ENCODE data around the gene TMEM18.

The TMEM18 gene

DNA sequence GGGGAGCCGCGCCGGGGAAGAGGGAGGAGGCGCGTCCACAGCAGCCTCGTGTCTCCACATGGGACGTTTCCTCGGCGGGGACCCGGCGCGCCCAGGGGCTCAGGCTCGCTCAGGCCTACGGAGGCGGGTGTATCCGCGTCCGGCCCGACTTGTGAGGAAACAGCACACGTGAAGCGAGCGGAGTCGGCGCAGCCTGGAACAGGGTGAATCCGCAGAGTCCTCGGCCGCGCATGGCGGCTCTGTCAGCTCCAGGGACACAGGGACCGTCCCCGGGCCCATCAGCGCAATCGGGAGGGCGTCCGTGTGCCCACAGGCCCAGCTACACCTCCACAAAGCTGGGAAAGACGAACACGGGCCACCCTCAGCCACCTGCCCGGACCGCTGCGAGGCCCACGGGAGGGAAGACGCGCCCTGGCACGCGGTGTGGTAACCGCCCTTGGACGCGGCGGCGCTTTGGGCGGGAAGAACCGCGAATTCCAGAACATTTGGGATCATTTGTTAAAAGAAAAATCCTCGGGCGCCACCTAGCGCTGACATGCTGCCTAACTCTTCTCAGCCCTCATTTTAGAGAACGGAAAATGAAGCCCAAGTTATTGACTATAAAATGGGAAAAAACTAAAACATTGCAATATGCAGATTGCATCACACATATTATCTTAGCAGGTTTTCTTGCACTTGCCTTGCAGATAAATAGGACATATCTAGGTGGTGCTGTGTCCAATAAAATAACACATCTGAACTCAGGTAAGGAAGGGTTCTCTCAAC is 40.4 kb downstream of the TMEM18 start:
- H3K36me3 ChIP-seq, result no peaks in the 10 kb centered on the region
- peaks cover 31% of the 10 kb centered on the region for H3K27me3 ChIP-seq
- peaks cover 0 to 10% of the 10 kb centered on the region in 2 experiments for H3K4me1 ChIP-seq (ENCODE audit: control insufficient read depth in 1 of 2, insufficient read depth in 1 of 2, low read depth in 1 of 2, low read length in 1 of 2)
- H3K4me3 ChIP-seq (ENCODE audit: low read depth in 1 of 2, low read length in 1 of 2), result peak overlapping the region; percentile 23 to 28
- no peaks in the 10 kb centered on the region for H3K9me3 ChIP-seq
- no peak overlapping the region for H3K27ac ChIP-seq
- TF ChIP-seq, protein P1, sequence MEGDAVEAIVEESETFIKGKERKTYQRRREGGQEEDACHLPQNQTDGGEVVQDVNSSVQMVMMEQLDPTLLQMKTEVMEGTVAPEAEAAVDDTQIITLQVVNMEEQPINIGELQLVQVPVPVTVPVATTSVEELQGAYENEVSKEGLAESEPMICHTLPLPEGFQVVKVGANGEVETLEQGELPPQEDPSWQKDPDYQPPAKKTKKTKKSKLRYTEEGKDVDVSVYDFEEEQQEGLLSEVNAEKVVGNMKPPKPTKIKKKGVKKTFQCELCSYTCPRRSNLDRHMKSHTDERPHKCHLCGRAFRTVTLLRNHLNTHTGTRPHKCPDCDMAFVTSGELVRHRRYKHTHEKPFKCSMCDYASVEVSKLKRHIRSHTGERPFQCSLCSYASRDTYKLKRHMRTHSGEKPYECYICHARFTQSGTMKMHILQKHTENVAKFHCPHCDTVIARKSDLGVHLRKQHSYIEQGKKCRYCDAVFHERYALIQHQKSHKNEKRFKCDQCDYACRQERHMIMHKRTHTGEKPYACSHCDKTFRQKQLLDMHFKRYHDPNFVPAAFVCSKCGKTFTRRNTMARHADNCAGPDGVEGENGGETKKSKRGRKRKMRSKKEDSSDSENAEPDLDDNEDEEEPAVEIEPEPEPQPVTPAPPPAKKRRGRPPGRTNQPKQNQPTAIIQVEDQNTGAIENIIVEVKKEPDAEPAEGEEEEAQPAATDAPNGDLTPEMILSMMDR (IDR thresholded peaks at IDR 0.05), result peak; percentile 49

DNA sequence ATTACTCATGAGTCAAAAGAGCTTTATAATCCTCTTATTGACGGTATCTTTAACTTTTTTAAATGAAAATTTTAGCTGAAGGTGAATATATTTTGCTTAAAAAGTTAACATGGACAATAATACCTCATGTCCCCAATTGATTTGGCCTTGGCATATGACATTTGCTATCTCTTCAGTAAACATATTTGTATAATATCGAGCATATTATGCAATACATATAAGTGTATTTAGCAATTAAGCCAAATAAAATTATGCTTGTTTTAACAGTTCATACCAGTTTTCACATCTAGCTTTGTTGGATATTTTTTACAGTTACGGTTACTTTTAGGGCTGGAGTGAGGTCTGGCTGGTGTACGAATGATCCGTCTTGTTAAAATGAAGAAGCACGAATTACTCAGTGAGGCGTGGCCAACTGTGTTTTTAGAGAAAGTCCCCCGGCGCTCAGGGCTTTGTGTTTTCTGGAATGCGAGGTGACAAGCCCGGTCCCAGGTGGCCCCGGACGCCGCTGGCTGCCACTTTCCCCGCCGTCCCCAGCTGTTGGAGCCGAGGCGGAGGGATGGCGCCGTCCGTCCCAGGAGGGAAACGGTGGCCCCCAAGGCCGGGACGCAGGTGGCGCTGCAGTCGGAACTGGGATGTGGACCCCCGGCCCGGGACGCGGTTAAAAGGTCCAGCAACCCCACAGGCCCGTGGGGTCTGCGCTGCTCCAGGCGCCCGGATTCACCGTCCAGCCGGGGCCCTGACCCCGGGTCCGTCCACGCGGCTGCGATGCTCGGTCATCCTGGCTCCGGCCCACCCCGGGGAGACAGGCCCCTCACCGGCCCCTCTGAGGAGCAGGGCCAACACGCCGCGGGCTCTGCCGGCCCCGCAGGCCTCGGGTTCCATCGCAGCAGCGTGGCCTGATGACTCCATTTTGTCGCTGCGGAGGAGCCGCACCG is 41.3 kb downstream of the TMEM18 start:
- H3K27ac ChIP-seq, result no peak overlapping the region
- H3K36me3 ChIP-seq, result no peaks in the 10 kb centered on the region
- no peaks in the 10 kb centered on the region for H3K9me3 ChIP-seq
- peaks cover 31% of the 10 kb centered on the region for H3K27me3 ChIP-seq
- H3K4me3 ChIP-seq (ENCODE audit: low read depth in 1 of 2, low read length in 1 of 2), result peak overlapping the region in 1 of 2 experiments; percentile 28
- peaks cover 0 to 10% of the 10 kb centered on the region in 2 experiments for H3K4me1 ChIP-seq (ENCODE audit: control insufficient read depth in 1 of 2, insufficient read depth in 1 of 2, low read depth in 1 of 2, low read length in 1 of 2)
- TF ChIP-seq, protein P1 (IDR thresholded peaks at IDR 0.05), result no peak

DNA sequence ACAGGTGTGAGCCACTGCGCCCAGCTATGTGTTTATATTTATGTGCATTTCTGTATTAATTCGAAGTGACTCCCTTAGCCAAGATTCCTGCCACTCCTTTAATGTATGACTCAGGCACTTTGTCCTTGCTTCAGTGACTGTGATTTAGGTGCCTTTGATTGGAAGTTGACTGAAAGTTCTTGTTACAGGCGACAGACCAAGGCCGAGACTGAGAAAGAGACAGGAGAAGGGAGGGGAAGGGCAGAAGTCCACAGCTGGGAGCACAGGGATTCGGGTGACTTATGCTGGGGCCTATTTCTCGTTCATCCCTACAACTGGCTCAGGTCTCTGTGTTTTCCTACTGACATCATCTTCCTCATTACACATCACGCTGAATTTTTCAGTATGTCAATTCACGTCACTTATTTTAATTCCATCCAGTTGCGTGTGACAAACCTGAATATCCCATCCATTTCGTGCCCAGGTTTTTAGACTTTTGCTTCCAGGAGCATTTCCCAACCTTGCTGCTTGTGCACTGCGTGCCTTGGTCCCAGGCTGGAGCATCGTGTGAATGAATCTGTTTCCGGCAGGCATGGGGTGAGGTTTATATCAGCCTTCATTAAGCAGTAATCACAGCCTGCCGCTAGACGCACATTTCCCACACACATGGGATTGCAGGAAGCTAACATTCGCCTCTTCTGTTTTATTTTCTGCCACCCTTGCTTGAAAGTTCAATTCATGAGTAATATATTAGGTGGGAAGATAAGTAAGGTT is 42.4 kb downstream of the TMEM18 start:
- no peak overlapping the region for H3K27ac ChIP-seq
- TF ChIP-seq, protein P1 (IDR thresholded peaks at IDR 0.05), result no peak
- H3K4me1 ChIP-seq (ENCODE audit: control insufficient read depth in 1 of 2, insufficient read depth in 1 of 2, low read depth in 1 of 2, low read length in 1 of 2), result peaks cover 0 to 10% of the 10 kb centered on the region in 2 experiments
- H3K27me3 ChIP-seq, result peaks cover 31% of the 10 kb centered on the region
- H3K9me3 ChIP-seq, result no peaks in the 10 kb centered on the region
- no peak overlapping the region for H3K4me3 ChIP-seq (ENCODE audit: low read depth in 1 of 2, low read length in 1 of 2)
- no peaks in the 10 kb centered on the region for H3K36me3 ChIP-seq

DNA sequence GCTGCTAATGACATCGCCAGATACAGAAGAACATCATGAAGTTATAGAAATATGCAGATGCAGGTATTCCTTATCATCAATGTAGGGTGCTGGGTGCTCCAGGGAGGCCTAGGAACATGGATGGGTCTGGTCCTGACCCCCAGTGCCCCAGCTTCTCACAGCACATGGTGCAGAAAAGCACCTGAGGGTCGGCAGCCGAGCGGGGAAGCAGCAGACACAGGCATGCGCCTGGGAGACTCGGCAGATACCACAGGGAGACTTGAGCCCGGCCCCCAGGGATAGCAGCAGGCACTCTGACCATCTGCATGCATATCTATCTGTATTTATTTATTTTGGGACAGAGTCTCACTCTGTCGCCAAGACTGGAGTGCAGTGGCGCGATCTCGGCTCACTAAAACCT is 43.2 kb downstream of the TMEM18 start:
- H3K9me3 ChIP-seq, result no peaks in the 10 kb centered on the region
- H3K4me1 ChIP-seq (ENCODE audit: control insufficient read depth in 1 of 2, insufficient read depth in 1 of 2, low read depth in 1 of 2, low read length in 1 of 2), result peaks cover 0 to 10% of the 10 kb centered on the region in 2 experiments
- no peaks in the 10 kb centered on the region for H3K36me3 ChIP-seq
- H3K27me3 ChIP-seq, result peaks cover 31% of the 10 kb centered on the region
- TF ChIP-seq, protein P1 (IDR thresholded peaks at IDR 0.05), result no peak
- no peak overlapping the region for H3K4me3 ChIP-seq (ENCODE audit: low read depth in 1 of 2, low read length in 1 of 2)
- no peak overlapping the region for H3K27ac ChIP-seq

DNA sequence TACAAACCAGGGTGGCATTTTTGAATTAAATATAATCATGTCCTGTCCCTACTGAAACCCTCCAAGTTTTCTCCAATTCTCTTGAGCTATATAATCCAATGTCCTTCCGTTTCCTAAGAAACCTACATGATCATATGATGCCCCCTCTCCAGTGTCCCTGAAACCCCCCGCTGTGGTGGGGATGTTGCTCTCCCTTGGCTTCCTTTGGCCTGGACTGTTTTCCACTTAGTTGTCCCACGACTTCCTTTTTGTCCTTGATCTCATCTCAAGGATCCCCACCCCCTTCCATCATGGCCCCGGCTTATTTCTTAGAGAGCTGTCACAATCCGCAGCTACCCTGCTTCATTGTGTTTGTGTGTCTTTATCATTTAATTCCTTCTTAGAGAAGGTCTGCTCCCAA is 43.8 kb downstream of the TMEM18 start:
- peaks cover 31% of the 10 kb centered on the region for H3K27me3 ChIP-seq
- TF ChIP-seq, protein P1 (IDR thresholded peaks at IDR 0.05), result no peak
- no peaks in the 10 kb centered on the region for H3K36me3 ChIP-seq
- H3K4me1 ChIP-seq (ENCODE audit: control insufficient read depth in 1 of 2, insufficient read depth in 1 of 2, low read depth in 1 of 2, low read length in 1 of 2), result peaks cover 0 to 10% of the 10 kb centered on the region in 2 experiments
- no peaks in the 10 kb centered on the region for H3K9me3 ChIP-seq
- no peak overlapping the region for H3K27ac ChIP-seq
- H3K4me3 ChIP-seq (ENCODE audit: low read depth in 1 of 2, low read length in 1 of 2), result no peak overlapping the region

Data from neutrophil (primary cell).